ENCODE measurements around the gene CFAP100. TPM values are rescaled to one million over a fixed set of nuclear protein-coding genes. Genes with fewer than 3 reads are reported as not detected.

The CFAP100 gene
- total RNA-seq, 1 donor from 2014 or later: not detected

DNA sequence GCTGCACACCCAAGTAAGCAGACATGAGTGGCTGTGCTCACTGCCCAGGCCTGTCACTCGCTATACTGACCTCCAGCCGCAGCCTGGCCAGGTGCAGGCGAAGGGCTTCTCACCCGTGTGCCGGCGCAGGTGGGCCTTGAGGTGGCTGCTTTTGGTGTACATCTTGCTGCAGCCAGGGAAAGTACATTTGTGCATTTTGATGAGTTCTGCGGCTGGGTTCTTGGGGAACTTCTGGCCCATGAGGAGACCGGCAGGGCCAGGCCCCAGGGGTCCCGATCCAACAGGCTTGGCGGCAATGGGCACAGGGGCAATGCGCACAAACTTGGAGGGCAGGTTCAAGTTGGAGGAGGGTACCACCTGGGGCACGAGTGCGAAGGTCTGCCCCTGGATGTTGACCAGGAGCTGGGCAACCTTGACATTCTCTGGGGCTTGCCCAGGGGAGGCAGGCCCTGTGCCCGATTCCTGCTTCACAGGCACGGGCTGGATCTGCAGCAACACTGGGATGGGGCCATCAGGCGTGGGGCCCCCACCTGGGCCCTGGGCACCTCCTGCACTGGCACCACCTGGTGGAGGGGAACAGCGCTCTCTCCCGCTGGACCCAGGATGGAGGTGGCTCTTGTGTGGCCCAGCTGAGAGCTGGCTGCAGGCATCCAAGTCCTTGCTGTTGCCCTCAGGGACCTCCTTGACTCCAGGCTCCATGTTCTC, 42.8 kb upstream of the CFAP100 start:
- Mint-ChIP-seq H3K27me3 (ENCODE audit: low read depth) (peaks cover 5% of the 10 kb centered on the region), H3K4me1 (peaks cover 10% of the 10 kb centered on the region), H3K4me3 (no peak overlapping the region), H3K27ac (no peak overlapping the region), H3K36me3 (no peaks in the 10 kb centered on the region), H3K9me3 (no peaks in the 10 kb centered on the region)
- no peak for DNase-seq (ENCODE audit: low spot score in 2 of 2, unreplicated experiment in 2 of 2)
- TF ChIP-seq, protein P1, sequence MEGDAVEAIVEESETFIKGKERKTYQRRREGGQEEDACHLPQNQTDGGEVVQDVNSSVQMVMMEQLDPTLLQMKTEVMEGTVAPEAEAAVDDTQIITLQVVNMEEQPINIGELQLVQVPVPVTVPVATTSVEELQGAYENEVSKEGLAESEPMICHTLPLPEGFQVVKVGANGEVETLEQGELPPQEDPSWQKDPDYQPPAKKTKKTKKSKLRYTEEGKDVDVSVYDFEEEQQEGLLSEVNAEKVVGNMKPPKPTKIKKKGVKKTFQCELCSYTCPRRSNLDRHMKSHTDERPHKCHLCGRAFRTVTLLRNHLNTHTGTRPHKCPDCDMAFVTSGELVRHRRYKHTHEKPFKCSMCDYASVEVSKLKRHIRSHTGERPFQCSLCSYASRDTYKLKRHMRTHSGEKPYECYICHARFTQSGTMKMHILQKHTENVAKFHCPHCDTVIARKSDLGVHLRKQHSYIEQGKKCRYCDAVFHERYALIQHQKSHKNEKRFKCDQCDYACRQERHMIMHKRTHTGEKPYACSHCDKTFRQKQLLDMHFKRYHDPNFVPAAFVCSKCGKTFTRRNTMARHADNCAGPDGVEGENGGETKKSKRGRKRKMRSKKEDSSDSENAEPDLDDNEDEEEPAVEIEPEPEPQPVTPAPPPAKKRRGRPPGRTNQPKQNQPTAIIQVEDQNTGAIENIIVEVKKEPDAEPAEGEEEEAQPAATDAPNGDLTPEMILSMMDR (IDR thresholded peaks at IDR 0.05; ENCODE audit: unreplicated experiment): no peak

DNA sequence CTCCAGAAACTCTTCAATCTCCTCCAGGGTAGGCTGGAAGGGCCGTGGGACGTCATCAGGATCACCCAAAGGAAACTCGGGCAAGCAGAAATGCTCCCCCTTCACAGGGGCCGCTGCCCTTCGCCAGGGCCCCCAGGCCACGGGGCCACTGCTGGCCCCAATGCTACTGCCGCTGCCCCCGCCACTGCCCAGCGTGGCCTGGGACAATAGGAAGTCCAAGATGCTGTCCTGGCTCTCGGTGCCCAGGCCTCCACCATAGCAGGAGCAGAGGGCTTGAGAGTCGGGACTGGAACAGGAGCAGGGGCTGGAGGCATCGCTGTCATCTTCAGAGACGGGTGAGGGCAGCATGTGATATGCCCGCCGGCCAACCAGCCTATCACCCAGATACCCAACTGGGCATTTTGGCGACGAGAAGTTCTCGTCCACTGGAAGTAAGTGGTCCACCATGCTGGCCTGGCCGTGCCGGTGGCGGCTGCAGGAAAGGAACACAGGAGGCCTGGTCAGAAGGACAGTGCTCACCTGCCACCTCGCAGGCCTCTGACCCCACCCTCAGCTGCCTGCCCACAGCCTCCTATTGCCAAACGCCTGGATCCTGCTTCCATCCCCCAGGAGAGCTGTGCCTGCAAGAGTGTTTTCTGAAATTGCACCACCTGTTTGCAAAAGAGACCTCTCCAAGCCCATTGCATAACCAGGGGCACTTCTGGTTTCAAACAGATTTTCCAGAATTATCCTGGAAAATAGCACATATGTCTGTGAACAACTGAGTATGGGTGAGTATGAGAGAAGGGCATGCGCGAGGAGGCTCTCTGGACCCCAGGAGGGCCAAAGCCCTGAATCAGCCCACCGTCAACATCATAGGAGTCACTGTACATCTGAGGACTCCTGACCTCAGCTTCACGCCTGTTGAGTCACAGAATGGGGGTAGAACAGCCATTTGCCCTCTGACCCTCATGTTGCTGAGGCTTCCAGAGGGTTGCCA, 41.9 kb upstream of the CFAP100 start:
- Mint-ChIP-seq H3K27ac (no peak overlapping the region), H3K4me3 (no peak overlapping the region), H3K9me3 (no peaks in the 10 kb centered on the region), H3K4me1 (peaks cover 10% of the 10 kb centered on the region), H3K27me3 (ENCODE audit: low read depth) (peaks cover 8% of the 10 kb centered on the region), H3K36me3 (no peaks in the 10 kb centered on the region)
- DNase-seq (ENCODE audit: low spot score in 2 of 2, unreplicated experiment in 2 of 2): no peak
- TF ChIP-seq, protein P1 (IDR thresholded peaks at IDR 0.05; ENCODE audit: unreplicated experiment): no peak

DNA sequence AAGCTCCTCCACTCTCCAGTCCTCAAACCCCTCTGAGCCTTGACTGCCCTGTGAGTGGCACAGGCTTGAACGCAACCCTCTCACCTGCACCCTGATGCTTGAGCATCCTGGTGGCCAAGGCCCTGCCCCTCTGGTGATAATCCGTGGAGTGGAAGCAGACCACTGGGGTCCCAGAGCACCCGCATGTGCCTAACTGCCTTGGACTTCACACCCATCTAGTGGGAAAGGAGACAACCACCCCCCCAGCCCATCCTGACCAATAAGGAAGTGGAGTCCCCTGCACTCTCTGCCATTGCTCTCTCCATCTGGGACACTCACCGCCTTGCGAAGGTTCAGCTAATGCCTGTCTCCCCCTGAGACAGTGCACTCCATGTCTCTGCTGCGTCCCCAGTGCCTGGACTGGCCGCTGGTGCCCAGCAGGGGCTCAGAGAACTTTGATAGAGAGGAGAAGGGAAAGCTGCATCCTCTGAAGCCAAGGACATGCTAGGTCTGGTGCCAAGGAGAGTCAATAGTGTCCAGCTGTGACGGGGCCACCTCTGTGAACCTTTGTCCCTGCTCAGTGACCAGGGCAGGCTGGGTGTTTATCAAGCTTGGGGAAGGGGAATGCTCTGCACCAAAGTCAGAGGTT, 40.9 kb upstream of the CFAP100 start:
- no peaks in the 10 kb centered on the region for H3K9me3 Mint-ChIP-seq
- H3K27me3 Mint-ChIP-seq (ENCODE audit: low read depth): peaks cover 18% of the 10 kb centered on the region
- no peaks in the 10 kb centered on the region for H3K36me3 Mint-ChIP-seq
- DNase-seq (ENCODE audit: low spot score in 2 of 2, unreplicated experiment in 2 of 2): no peak
- TF ChIP-seq, protein P1 (IDR thresholded peaks at IDR 0.05; ENCODE audit: unreplicated experiment): no peak
- H3K4me1 Mint-ChIP-seq: peaks cover 12% of the 10 kb centered on the region
- no peak overlapping the region for H3K4me3 Mint-ChIP-seq
- H3K27ac Mint-ChIP-seq: no peak overlapping the region

DNA sequence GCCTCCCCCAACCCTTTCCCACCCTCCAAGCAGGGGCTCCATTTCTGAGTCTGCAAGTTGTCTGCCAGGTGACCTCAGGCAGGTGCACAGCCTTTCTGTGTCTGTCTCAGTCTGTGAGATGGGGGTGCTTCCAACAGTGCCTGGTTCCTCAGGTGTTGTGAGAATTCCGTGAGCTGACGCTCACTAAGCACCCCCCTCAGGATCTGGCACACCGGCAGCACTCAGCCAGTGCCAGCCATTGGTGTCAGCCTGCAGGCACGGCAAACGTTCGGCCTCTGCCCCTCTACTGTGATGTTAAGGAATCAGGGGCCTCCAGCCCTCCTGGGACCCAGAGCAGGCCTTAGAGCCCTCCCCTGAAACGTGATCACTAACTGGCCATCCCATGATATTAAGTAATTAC, 39.9 kb upstream of the CFAP100 start:
- H3K4me1 Mint-ChIP-seq: peaks cover 12% of the 10 kb centered on the region
- DNase-seq (ENCODE audit: low spot score in 2 of 2, unreplicated experiment in 2 of 2): no peak
- no peak overlapping the region for H3K27ac Mint-ChIP-seq
- H3K27me3 Mint-ChIP-seq (ENCODE audit: low read depth): peaks cover 27% of the 10 kb centered on the region
- H3K4me3 Mint-ChIP-seq: no peak overlapping the region
- H3K9me3 Mint-ChIP-seq: no peaks in the 10 kb centered on the region
- no peaks in the 10 kb centered on the region for H3K36me3 Mint-ChIP-seq
- TF ChIP-seq, protein P1 (IDR thresholded peaks at IDR 0.05; ENCODE audit: unreplicated experiment): no peak

DNA sequence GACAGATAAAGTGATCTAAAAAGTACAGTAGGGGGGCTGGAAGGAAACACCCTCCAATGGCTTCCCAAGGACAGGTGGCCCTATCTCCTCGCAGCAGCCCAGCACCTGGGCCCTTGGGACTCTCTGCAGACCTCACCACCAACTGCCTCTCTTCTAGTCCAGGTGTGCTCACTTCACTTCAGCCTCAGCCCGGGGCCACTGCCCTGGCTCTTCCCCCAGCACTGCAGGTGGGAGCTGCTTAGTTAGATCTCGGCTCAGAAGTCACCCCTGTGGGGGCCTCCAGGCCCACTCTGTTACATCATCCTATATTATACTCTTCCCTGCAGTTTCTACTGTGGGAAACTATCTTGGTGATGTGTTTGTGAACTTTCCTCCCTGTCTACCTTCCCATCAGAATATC, 39.5 kb upstream of the CFAP100 start:
- TF ChIP-seq, protein P1 (IDR thresholded peaks at IDR 0.05; ENCODE audit: unreplicated experiment): no peak
- Mint-ChIP-seq H3K36me3 (no peaks in the 10 kb centered on the region), H3K27ac (peak overlapping the region; percentile 50), H3K9me3 (no peaks in the 10 kb centered on the region), H3K4me1 (peaks cover 12% of the 10 kb centered on the region), H3K4me3 (peak overlapping the region; percentile 81), H3K27me3 (ENCODE audit: low read depth) (peaks cover 32% of the 10 kb centered on the region)
- no peak for DNase-seq (ENCODE audit: low spot score in 2 of 2, unreplicated experiment in 2 of 2)

Measured in mesothelial cell of epicardium (in vitro differentiated cells).